Measurements from ENCODE around the gene FBN1.

FBN1 gene

GRCh38 chr15:48522123-48522522 is 123.4 kb downstream of the FBN1 start:
- in situ Hi-C loops (cut with HindIII; ENCODE audit: low sequenced_read_pairs): no loop called here

- in situ Hi-C loops (cut with HindIII; ENCODE audit: low sequenced_read_pairs): no loop called here
Measured at GRCh38 chr15:48520376-48521155, 124.9 kb downstream of the FBN1 start.

- in situ Hi-C loops (cut with HindIII; ENCODE audit: low sequenced_read_pairs): no loop called here
Measured at GRCh38 chr15:48516121-48516520, 129.4 kb downstream of the FBN1 start.

GRCh38 chr15:48515500-48515899 is 130.0 kb downstream of the FBN1 start:
- in situ Hi-C loops (cut with HindIII; ENCODE audit: low sequenced_read_pairs): no loop called here

GRCh38 chr15:48514103-48514816 is 131.2 kb downstream of the FBN1 start:
- in situ Hi-C loops (cut with HindIII; ENCODE audit: low sequenced_read_pairs): no loop called here

GRCh38 chr15:48510976-48511375 is 134.5 kb downstream of the FBN1 start:
- in situ Hi-C loops (cut with HindIII; ENCODE audit: low sequenced_read_pairs): no loop called here

- in situ Hi-C loops (cut with HindIII; ENCODE audit: low sequenced_read_pairs): no loop called here
Measured at GRCh38 chr15:48507416-48508065, 138.0 kb downstream of the FBN1 start.

GRCh38 chr15:48505067-48505466 is 140.4 kb downstream of the FBN1 start:
- in situ Hi-C loops (cut with HindIII; ENCODE audit: low sequenced_read_pairs): no loop called here

- in situ Hi-C loops (cut with HindIII; ENCODE audit: low sequenced_read_pairs): no loop called here
Measured at GRCh38 chr15:48501208-48501607, 144.3 kb downstream of the FBN1 start.

- in situ Hi-C loops (cut with HindIII; ENCODE audit: low sequenced_read_pairs): no loop called here
Measured at GRCh38 chr15:48500595-48500994, 144.9 kb downstream of the FBN1 start.

- in situ Hi-C loops (cut with HindIII; ENCODE audit: low sequenced_read_pairs): no loop called here
Measured at GRCh38 chr15:48499978-48500377, 145.5 kb downstream of the FBN1 start.

- in situ Hi-C loops (cut with HindIII; ENCODE audit: low sequenced_read_pairs): no loop called here
Measured at GRCh38 chr15:48498828-48499227, 146.7 kb downstream of the FBN1 start.

- in situ Hi-C loops (cut with HindIII; ENCODE audit: low sequenced_read_pairs): no loop called here
Measured at GRCh38 chr15:48494631-48495030, 150.9 kb downstream of the FBN1 start.

GRCh38 chr15:48493763-48494225 is 151.7 kb downstream of the FBN1 start:
- in situ Hi-C loops (cut with HindIII; ENCODE audit: low sequenced_read_pairs): no loop called here

- in situ Hi-C loops (cut with HindIII; ENCODE audit: low sequenced_read_pairs): no loop called here
Measured at GRCh38 chr15:48493084-48493762, 152.3 kb downstream of the FBN1 start.

- in situ Hi-C loops (cut with HindIII; ENCODE audit: low sequenced_read_pairs): no loop called here
Measured at GRCh38 chr15:48486228-48486627, 159.3 kb downstream of the FBN1 start.

GRCh38 chr15:48481802-48482201 is 163.7 kb downstream of the FBN1 start:
- in situ Hi-C loops (cut with HindIII; ENCODE audit: low sequenced_read_pairs): no loop called here

- in situ Hi-C loops (cut with HindIII; ENCODE audit: low sequenced_read_pairs): no loop called here
Measured at GRCh38 chr15:48479751-48480150, 165.8 kb downstream of the FBN1 start.

GRCh38 chr15:48478581-48478980 is 166.9 kb downstream of the FBN1 start:
- in situ Hi-C loops (cut with HindIII; ENCODE audit: low sequenced_read_pairs): no loop called here

- in situ Hi-C loops (cut with HindIII; ENCODE audit: low sequenced_read_pairs): no loop called here
Measured at GRCh38 chr15:48477795-48478360, 167.6 kb downstream of the FBN1 start.
